ENCODE measurements around the gene TLL2. TPM values are rescaled to one million over a fixed set of nuclear protein-coding genes. Genes with fewer than 3 reads are reported as not detected.

TLL2 gene
- total and polyA plus RNA-seq, 7 donors = 0.22 to 0.64 (median 0.32) TPM

GRCh38 chr10:96493871-96494525 is 19.7 kb downstream of the TLL2 start:
- intact Hi-C loops (cut with DNase I) = no loop called here
- H3K27ac ChIP-seq = no peak overlapping the region
- DNase-seq (no peak), ATAC-seq (no peak)
- H3K4me1 ChIP-seq = no peaks in the 10 kb centered on the region
- no peaks in the 10 kb centered on the region for H3K27me3 ChIP-seq (ENCODE audit: insufficient read depth in 3 of 3, low read length in 2 of 3)
- WGBS, 3 donors = 86 to 89% (median 87%) methylated on average over 12 of the region's 12 CpGs
- H3K9me3 ChIP-seq = no peaks in the 10 kb centered on the region
- no peaks in the 10 kb centered on the region for H3K36me3 ChIP-seq (ENCODE audit: insufficient read depth in 1 of 2, low read depth in 1 of 2)
- no peak overlapping the region for H3K4me3 ChIP-seq
- TF ChIP-seq, protein P1, sequence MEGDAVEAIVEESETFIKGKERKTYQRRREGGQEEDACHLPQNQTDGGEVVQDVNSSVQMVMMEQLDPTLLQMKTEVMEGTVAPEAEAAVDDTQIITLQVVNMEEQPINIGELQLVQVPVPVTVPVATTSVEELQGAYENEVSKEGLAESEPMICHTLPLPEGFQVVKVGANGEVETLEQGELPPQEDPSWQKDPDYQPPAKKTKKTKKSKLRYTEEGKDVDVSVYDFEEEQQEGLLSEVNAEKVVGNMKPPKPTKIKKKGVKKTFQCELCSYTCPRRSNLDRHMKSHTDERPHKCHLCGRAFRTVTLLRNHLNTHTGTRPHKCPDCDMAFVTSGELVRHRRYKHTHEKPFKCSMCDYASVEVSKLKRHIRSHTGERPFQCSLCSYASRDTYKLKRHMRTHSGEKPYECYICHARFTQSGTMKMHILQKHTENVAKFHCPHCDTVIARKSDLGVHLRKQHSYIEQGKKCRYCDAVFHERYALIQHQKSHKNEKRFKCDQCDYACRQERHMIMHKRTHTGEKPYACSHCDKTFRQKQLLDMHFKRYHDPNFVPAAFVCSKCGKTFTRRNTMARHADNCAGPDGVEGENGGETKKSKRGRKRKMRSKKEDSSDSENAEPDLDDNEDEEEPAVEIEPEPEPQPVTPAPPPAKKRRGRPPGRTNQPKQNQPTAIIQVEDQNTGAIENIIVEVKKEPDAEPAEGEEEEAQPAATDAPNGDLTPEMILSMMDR (IDR thresholded peaks at IDR 0.05) = no peak

DNA sequence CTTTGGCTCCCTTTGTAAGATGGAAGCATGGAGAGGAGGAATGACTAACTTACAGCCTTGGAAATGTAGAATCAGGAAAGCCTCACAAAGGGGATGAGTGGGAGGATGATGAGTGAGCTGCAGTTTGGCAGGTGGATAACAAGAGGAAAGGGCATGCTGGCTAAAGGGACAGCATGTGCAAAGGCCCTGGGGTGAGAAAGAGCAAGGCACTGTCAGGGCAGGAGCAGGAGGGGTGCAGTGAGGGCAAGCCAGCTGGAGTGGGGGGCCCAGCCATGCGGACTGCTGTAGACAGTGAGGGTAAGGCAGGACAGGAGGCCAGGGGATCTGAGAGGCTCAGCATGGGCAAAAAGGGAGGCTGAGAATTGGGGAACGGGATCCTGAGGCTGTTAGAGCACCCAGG is 20.5 kb downstream of the TLL2 start:
- no peaks in the 10 kb centered on the region for H3K9me3 ChIP-seq
- H3K36me3 ChIP-seq (ENCODE audit: insufficient read depth in 1 of 2, low read depth in 1 of 2) = no peaks in the 10 kb centered on the region
- H3K27ac ChIP-seq = no peak overlapping the region
- ATAC-seq (no peak), DNase-seq (no peak)
- no peaks in the 10 kb centered on the region for H3K27me3 ChIP-seq (ENCODE audit: insufficient read depth in 3 of 3, low read length in 2 of 3)
- H3K4me1 ChIP-seq = no peaks in the 10 kb centered on the region
- WGBS, 3 donors = 90 to 96% (median 95%) methylated on average over 2 of the region's 2 CpGs
- intact Hi-C loops (cut with DNase I) = no loop called here
- H3K4me3 ChIP-seq = no peak overlapping the region
- TF ChIP-seq, protein P1 (IDR thresholded peaks at IDR 0.05) = no peak

GRCh38 chr10:96491303-96491702 is 22.4 kb downstream of the TLL2 start:
- Histone ChIP-seq H3K27me3 (ENCODE audit: insufficient read depth in 3 of 3, low read length in 2 of 3) (no peaks in the 10 kb centered on the region), H3K4me3 (no peak overlapping the region), H3K36me3 (ENCODE audit: insufficient read depth in 1 of 2, low read depth in 1 of 2) (no peaks in the 10 kb centered on the region), H3K27ac (no peak overlapping the region), H3K4me1 (no peaks in the 10 kb centered on the region), H3K9me3 (no peaks in the 10 kb centered on the region)
- ATAC-seq (peak in 2 of 4 donors; percentile 65 to 75), DNase-seq (no peak)
- intact Hi-C loops (cut with DNase I) = no loop called here
- WGBS, 3 donors = 69 to 74% (median 73%) methylated on average over 3 of the region's 3 CpGs
- TF ChIP-seq, protein P1 (IDR thresholded peaks at IDR 0.05) = peak; percentile 39

GRCh38 chr10:96488161-96488935 is 25.4 kb downstream of the TLL2 start:
- no peak for DNase-seq
- no peak overlapping the region for H3K4me3 ChIP-seq
- no peaks in the 10 kb centered on the region for H3K27me3 ChIP-seq (ENCODE audit: insufficient read depth in 3 of 3, low read length in 2 of 3)
- no peaks in the 10 kb centered on the region for H3K9me3 ChIP-seq
- H3K36me3 ChIP-seq (ENCODE audit: insufficient read depth in 1 of 2, low read depth in 1 of 2) = no peaks in the 10 kb centered on the region
- WGBS, 3 donors = 87% methylated on average over 14 of the region's 14 CpGs
- no peaks in the 10 kb centered on the region for H3K4me1 ChIP-seq
- TF ChIP-seq, protein P1 (IDR thresholded peaks at IDR 0.05) = no peak
- no peak overlapping the region for H3K27ac ChIP-seq
- no peak for ATAC-seq
- intact Hi-C loops (cut with DNase I) = no loop called here
